Upper lobe of left lung (tissue), 4 donors: ENCODE measurements around the gene ALB.

Source experiments
- EP300 ChIP-seq, 4 donors: sonication (generic); formaldehyde crosslinking; IDR thresholded peaks; one replicate each; pipeline ENCODE4 v1.5.1; 2017; ENCODE audit warnings: antibody characterized with exemption in 4 of 4, control low read depth in 2 of 4
- TF ChIP-seq, protein P1 (sequence below), 6 experiments: fragments of 450-650 bp in 4 of 6; fragments of 200-600 bp in 2 of 6; sonication (generic) in 2 of 6; IDR thresholded peaks; one replicate each; pipeline ENCODE4 v1.5.1; 2016 to 2019; ENCODE audit warnings: antibody characterized with exemption in 6 of 6

DNA sequence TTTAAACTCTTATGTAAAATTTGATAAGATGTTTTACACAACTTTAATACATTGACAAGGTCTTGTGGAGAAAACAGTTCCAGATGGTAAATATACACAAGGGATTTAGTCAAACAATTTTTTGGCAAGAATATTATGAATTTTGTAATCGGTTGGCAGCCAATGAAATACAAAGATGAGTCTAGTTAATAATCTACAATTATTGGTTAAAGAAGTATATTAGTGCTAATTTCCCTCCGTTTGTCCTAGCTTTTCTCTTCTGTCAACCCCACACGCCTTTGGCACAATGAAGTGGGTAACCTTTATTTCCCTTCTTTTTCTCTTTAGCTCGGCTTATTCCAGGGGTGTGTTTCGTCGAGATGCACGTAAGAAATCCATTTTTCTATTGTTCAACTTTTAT is at the start of gene ALB:
- TF ChIP-seq, protein P1, sequence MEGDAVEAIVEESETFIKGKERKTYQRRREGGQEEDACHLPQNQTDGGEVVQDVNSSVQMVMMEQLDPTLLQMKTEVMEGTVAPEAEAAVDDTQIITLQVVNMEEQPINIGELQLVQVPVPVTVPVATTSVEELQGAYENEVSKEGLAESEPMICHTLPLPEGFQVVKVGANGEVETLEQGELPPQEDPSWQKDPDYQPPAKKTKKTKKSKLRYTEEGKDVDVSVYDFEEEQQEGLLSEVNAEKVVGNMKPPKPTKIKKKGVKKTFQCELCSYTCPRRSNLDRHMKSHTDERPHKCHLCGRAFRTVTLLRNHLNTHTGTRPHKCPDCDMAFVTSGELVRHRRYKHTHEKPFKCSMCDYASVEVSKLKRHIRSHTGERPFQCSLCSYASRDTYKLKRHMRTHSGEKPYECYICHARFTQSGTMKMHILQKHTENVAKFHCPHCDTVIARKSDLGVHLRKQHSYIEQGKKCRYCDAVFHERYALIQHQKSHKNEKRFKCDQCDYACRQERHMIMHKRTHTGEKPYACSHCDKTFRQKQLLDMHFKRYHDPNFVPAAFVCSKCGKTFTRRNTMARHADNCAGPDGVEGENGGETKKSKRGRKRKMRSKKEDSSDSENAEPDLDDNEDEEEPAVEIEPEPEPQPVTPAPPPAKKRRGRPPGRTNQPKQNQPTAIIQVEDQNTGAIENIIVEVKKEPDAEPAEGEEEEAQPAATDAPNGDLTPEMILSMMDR (IDR thresholded peaks at IDR 0.05): no peak
- TF ChIP-seq EP300 (IDR thresholded peaks at IDR 0.05): no peak
